ENCODE data around the gene MTHFSD.
A peak's percentile ranks its signal among the peaks of the same experiment; 100 is the strongest.

MTHFSD gene

DNA sequence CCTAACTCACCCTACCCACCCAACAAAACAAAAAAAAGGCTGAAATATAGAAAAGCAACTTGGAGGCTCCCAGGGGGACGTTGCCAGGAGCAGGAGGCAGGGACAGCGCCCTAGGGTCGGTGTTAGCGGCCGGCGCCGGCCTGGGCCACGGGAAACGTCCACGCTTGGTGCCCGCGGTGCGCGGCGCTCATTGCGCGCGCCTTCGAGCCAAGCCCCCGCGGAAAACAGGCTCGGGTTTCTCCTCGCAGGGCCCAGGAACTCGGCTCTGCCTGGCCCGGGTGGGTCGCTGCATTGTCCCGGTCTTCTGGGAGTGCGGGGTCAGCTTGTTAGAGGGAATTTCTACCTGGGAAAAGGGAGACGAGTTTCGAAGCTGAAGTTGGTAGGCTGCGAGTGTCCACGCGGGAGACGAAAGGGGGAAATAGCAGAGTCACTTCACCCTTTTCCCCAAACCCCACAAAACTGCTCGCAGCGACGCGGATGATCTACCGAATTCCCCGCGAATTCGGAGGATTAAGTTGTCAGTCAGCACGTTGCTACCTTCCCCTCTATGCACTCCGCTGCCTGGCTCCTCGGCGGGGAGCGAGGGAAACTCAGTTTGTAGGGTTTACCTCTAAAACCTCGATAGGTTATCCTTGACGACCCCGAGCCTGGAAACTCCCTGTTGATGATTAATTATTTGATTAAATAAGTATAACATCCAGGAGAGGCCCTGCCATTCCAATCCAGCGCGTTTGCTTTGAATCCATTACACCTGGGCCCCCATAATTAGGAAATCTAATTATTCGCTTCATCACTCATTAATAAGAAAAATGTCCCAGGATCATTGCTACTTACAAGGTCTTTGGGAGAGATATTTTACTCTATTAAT, 10.8 kb upstream of the MTHFSD start:
- Histone ChIP-seq H3K27ac (peak overlapping the region; percentile 79), H3K4me3 (ENCODE audit: low read depth, low read length) (peak overlapping the region; percentile 93), H3K36me3 (replicated peaks) (peaks cover 34% of the 10 kb centered on the region), H3K27me3 (replicated peaks) (no peaks in the 10 kb centered on the region)
- in situ Hi-C loops (cut with HindIII; ENCODE audit: low pct_ligation_motif_present, low sequenced_read_pairs), result loop anchor here (25.0 kb wide), 1 partner anchor 721 kb away; no protein-coding TSS in a partner anchor
- no peak for DNase-seq
- TF ChIP-seq, protein P1, sequence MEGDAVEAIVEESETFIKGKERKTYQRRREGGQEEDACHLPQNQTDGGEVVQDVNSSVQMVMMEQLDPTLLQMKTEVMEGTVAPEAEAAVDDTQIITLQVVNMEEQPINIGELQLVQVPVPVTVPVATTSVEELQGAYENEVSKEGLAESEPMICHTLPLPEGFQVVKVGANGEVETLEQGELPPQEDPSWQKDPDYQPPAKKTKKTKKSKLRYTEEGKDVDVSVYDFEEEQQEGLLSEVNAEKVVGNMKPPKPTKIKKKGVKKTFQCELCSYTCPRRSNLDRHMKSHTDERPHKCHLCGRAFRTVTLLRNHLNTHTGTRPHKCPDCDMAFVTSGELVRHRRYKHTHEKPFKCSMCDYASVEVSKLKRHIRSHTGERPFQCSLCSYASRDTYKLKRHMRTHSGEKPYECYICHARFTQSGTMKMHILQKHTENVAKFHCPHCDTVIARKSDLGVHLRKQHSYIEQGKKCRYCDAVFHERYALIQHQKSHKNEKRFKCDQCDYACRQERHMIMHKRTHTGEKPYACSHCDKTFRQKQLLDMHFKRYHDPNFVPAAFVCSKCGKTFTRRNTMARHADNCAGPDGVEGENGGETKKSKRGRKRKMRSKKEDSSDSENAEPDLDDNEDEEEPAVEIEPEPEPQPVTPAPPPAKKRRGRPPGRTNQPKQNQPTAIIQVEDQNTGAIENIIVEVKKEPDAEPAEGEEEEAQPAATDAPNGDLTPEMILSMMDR (IDR thresholded peaks at IDR 0.05; ENCODE audit: low read depth, low read length, missing control alignments), result no peak

DNA sequence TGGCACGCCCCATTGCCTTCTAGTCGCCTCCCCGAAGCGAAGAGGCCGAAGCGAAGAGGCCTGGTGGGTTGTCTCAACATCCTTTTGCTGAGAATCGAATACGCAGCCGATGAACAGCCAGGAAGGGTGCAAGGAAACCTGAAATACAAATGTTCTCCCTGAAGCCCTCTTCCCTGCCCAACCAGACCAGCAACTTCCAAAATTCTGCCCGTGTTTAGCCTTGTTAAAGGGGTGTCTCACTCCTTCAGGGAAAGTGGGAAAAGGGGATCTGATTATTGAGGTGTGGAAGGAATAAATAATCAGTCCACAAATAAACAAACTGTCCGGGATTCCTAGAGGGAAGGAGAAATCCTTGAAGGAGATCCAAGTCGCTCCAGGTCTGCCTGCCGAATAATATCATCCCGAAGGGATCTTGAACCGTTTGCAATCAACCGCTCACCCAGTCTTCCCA, 10.2 kb upstream of the MTHFSD start:
- Histone ChIP-seq H3K27ac (peak overlapping the region; percentile 79), H3K36me3 (replicated peaks) (peaks cover 28% of the 10 kb centered on the region), H3K4me3 (ENCODE audit: low read depth, low read length) (peak overlapping the region; percentile 93), H3K27me3 (replicated peaks) (no peaks in the 10 kb centered on the region)
- in situ Hi-C loops (cut with HindIII; ENCODE audit: low pct_ligation_motif_present, low sequenced_read_pairs), result loop anchor here (25.0 kb wide), 1 partner anchor 722 kb away; no protein-coding TSS in a partner anchor
- TF ChIP-seq, protein P1 (IDR thresholded peaks at IDR 0.05; ENCODE audit: low read depth, low read length, missing control alignments), result no peak
- DNase-seq, result no peak

DNA sequence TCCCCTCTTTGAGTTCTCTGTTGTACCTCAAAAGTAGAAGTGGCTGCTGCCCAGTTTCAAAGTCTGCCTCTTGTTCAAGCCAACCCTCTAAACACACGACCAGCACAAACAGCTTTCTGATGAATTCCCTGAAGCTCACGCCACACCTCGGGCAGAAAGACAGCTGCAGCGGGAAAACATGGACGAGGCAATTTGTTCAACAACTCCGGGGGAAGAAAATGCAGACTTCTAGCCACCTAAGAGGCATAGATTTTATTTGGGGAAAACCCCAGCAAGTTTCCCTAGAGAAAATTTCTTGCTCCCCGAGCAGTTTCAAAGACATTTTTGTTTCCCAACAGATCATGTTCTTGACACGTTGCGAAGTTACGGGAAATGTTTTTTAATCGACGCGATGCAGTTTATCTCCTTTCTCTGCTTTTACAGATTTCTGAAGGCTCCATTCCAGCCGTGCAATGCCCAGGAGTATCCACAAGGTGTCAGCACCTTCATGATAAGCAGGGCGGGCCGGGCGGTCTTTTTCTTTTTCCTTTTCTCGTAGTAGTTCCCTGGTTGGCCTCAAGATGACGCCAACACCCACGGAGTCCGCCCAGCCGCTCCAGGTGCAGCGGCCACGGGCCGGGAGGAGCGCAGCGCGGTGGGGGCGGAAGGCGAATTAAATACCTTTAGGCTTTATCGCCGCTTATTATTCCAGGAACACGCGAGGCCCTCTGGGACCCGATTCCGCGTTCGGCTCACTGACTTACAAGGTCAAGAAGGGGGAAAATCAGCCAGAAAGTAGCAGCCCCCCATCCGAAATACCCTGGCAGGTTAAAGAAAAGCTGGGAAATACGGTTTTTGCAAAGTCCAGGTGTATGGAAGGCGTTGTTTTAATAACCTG, 8.7 kb upstream of the MTHFSD start:
- Histone ChIP-seq H3K27me3 (replicated peaks) (no peaks in the 10 kb centered on the region), H3K4me3 (ENCODE audit: low read depth, low read length) (peak overlapping the region; percentile 55), H3K36me3 (replicated peaks) (peaks cover 13% of the 10 kb centered on the region), H3K27ac (peak overlapping the region; percentile 22)
- in situ Hi-C loops (cut with HindIII; ENCODE audit: low pct_ligation_motif_present, low sequenced_read_pairs), result loop anchor here (25.0 kb wide), 1 partner anchor 724 kb away; no protein-coding TSS in a partner anchor
- peak; percentile 94 for DNase-seq
- TF ChIP-seq, protein P1 (IDR thresholded peaks at IDR 0.05; ENCODE audit: low read depth, low read length, missing control alignments), result peak; percentile 100

DNA sequence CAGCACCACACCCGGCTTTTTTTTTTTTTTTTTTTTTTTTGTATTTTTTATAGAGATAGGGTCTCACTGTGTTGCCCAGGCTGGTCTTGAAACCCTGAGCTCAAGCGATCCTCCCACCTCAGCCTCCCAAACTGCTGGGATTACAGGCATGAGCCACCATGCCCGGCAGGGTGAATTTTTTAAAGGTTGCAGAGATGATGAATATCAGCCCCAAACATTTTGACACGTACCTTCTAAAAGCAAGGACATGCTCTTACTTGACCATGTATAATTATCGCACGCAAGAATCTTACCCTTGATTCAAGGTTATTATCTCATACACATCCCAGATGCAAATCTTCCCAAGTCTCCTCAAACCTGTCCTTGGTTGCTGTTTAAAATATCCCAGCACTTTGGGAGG, 7.3 kb upstream of the MTHFSD start:
- in situ Hi-C loops (cut with HindIII; ENCODE audit: low pct_ligation_motif_present, low sequenced_read_pairs), result loop anchor here (25.0 kb wide), 1 partner anchor 725 kb away; no protein-coding TSS in a partner anchor
- no peaks in the 10 kb centered on the region for H3K27me3 ChIP-seq (replicated peaks)

DNA sequence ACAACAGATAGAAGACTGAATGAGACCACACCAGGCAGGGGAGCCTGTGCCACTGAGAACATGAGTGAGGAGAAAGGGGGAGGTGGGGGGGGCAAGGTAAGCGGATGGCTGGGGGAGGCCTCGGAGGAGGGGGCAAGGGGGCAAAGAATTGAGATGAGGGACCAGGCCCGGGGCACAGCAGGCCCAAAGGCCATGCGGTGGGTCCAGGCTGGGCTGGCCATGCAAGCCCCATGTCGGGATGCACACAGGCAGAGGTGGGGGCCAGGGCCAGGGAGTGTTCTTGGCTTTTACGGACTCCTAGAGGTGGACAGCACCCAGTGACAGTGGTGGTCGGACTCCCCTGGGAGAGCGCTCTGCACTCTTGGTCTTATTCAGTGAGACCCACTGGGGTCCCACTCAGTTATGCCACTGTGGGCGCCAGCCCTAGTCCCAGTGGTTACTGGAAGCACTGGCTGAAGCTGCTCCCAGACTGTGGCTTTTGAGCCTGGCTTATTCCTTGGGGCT, 4.8 kb upstream of the MTHFSD start:
- no peaks in the 10 kb centered on the region for H3K36me3 ChIP-seq (replicated peaks)
- H3K4me3 ChIP-seq (ENCODE audit: low read depth, low read length), result no peak overlapping the region
- DNase-seq, result no peak
- TF ChIP-seq, protein P1 (IDR thresholded peaks at IDR 0.05; ENCODE audit: low read depth, low read length, missing control alignments), result no peak
- H3K27me3 ChIP-seq (replicated peaks), result no peaks in the 10 kb centered on the region
- in situ Hi-C loops (cut with HindIII; ENCODE audit: low pct_ligation_motif_present, low sequenced_read_pairs), result loop anchor here (25.0 kb wide), 1 partner anchor 727 kb away; no protein-coding TSS in a partner anchor
- no peak overlapping the region for H3K27ac ChIP-seq

More for the DNA sequence above, 7.3 kb upstream of the MTHFSD start:
- TF ChIP-seq, protein P1 (IDR thresholded peaks at IDR 0.05; ENCODE audit: low read depth, low read length, missing control alignments), result no peak
- H3K27ac ChIP-seq, result no peak overlapping the region
- H3K4me3 ChIP-seq (ENCODE audit: low read depth, low read length), result no peak overlapping the region
- H3K36me3 ChIP-seq (replicated peaks), result no peaks in the 10 kb centered on the region
- DNase-seq, result no peak
